HepG2 (cell line): ENCODE data around the gene SHQ1. TPM values are rescaled to one million over a fixed set of nuclear protein-coding genes. Genes with fewer than 3 reads are reported as not detected.

Experiments used
- ATAC-seq: fragments of 200-7000 bp; cut with Tn5 transposase; 3 replicates; pipeline ENCODE4 v1.9.1; 2020; ENCODE audit warnings: mild to moderate bottlenecking, moderate library complexity
- BruUV-seq: library from RNA; stranded (reverse); fragments of 400-500 nt; replicated peaks from 2 replicates; lab custom pipeline; 2021; lab: Mats Ljungman, UMichigan
- CTCF ChIA-PET: fragments of 300-600 bp; formaldehyde crosslinking; extraction: SDS; loops from one replicate; lab custom pipeline; 2021; ENCODE audit warnings: low total read pairs, inconsistent platforms, low intra/inter-chr PET ratio; lab: Yijun Ruan, JAX
- POLR2A ChIA-PET: fragments of 350-600 bp; sonication (Branson Sonifier 250); formaldehyde crosslinking; loops from one replicate; lab custom pipeline; 2020; ENCODE audit warnings: antibody characterized with exemption, inconsistent platforms; lab: Yijun Ruan, JAX
- DNase-seq: peaks from one replicate; pipeline ENCODE4 v3.0.0-alpha.2; 2015; ENCODE audit warnings: low spot score
- FAIRE-seq: peaks from 3 replicates; lab custom pipeline; 2011; peaks lifted over from hg19 to GRCh38; lab: Jason Lieb, UNC
- H2AFZ ChIP-seq: one replicate; pipeline ENCODE4 v1.6.1; 2011; ENCODE audit warnings: low read length, inconsistent platforms
- H3K27ac ChIP-seq: fragments of 300-600 bp; 3 replicates; pipeline ENCODE4 v1.8.0; 2011; ENCODE audit warnings: mixed run types, mild to moderate bottlenecking, mixed read lengths, low read length, inconsistent platforms; ENCODE audit not compliant: insufficient read depth; ENCODE audit errors: extremely low read length
- H3K27me3 ChIP-seq, 2 experiments: fragments of 200-600 bp in 1 of 2; 2 replicates in 1 of 2; 3 replicates in 1 of 2; pipeline versions ENCODE4 v1.6.0 to v1.8.0; 2011; ENCODE audit warnings: low read length in 2 of 2, mild to moderate bottlenecking in 2 of 2, moderate library complexity in 2 of 2, inconsistent platforms in 1 of 2; ENCODE audit not compliant: insufficient read depth in 2 of 2, control insufficient read depth in 1 of 2
- H3K36me3 ChIP-seq, 2 experiments: fragments of 200-600 bp in 1 of 2; replicated peaks in 1 of 2; 2 replicates in 1 of 2; 3 replicates in 1 of 2; pipeline versions ENCODE4 v1.5.1 to v1.8.0; 2011; ENCODE audit warnings: low read length in 2 of 2, inconsistent platforms in 1 of 2; ENCODE audit not compliant: insufficient read depth in 2 of 2, control insufficient read depth in 1 of 2
- H3K4me1 ChIP-seq: 2 replicates; pipeline ENCODE4 v1.5.1; 2012; ENCODE audit warnings: low read length, inconsistent platforms; ENCODE audit not compliant: insufficient read depth
- H3K4me2 ChIP-seq: 2 replicates; pipeline ENCODE4 v1.6.0; 2011; ENCODE audit warnings: low read depth, low read length, inconsistent platforms
- H3K4me3 ChIP-seq, 3 experiments: fragments of 200-600 bp in 1 of 3; sonication (generic), shearing (Covaris generic) in 1 of 3; replicated peaks in 1 of 3; 2 replicates each; pipeline ENCODE4 v1.5.1; 2011 to 2016; ENCODE audit warnings: low read length in 3 of 3, inconsistent platforms in 2 of 3, low read depth in 2 of 3, mild to moderate bottlenecking in 2 of 3, control low read depth in 1 of 3, mixed read lengths in 1 of 3; ENCODE audit not compliant: insufficient read depth in 1 of 3
- H3K79me2 ChIP-seq: one replicate; pipeline ENCODE4 v1.6.1; 2011; ENCODE audit warnings: low read length, inconsistent platforms; ENCODE audit not compliant: insufficient read depth
- H3K9ac ChIP-seq: 2 replicates; pipeline ENCODE4 v1.6.0; 2011; ENCODE audit warnings: mild to moderate bottlenecking, low read depth, low read length, inconsistent platforms; ENCODE audit not compliant: insufficient read depth
- H3K9me3 ChIP-seq: 2 replicates; pipeline ENCODE4 v1.5.1; 2012; ENCODE audit warnings: mild to moderate bottlenecking, low read length
- H4K20me1 ChIP-seq: 2 replicates; pipeline ENCODE4 v1.6.0; 2011; ENCODE audit warnings: inconsistent platforms, mild to moderate bottlenecking, low read length, moderate library complexity; ENCODE audit not compliant: insufficient read depth
- CHD4 ChIP-seq: fragments of 200-600 bp; sonication (generic); IDR thresholded peaks from 2 replicates; pipeline ENCODE4 v1.7.0; 2017; ENCODE audit warnings: mild to moderate bottlenecking, low read length, borderline replicate concordance
- KDM1A ChIP-seq: IDR thresholded peaks from 2 replicates; pipeline ENCODE4 v1.6.1; 2016; ENCODE audit warnings: missing compliant biosample characterization
- SKI ChIP-seq: fragments of 450-650 bp; IDR thresholded peaks from one replicate; pipeline ENCODE4 v1.6.1; 2018; ENCODE audit warnings: mild to moderate bottlenecking; ENCODE audit not compliant: partially characterized antibody
- ZBTB20 ChIP-seq: sonication (generic); formaldehyde crosslinking; IDR thresholded peaks from 2 replicates; pipeline ENCODE4 v1.8.1; 2023; ENCODE audit warnings: missing genetic modification reagents, low read depth, mild to moderate bottlenecking, borderline replicate concordance
- ZNF326 ChIP-seq: sonication (generic); formaldehyde crosslinking; IDR thresholded peaks from 2 replicates; pipeline ENCODE4 v1.4.0; 2020; ENCODE audit warnings: missing genetic modification reagents, borderline replicate concordance
- ZNF616 ChIP-seq: sonication (generic); formaldehyde crosslinking; IDR thresholded peaks from 2 replicates; pipeline ENCODE4 v1.5.0; 2020; ENCODE audit warnings: low read depth, mild to moderate bottlenecking, missing genetic modification reagents
- in situ Hi-C: cut with HindIII; loops from 2 replicates; pipeline ENCODE4 v1.10.0; 2017; ENCODE audit warnings: low pct_unique_long_range_greater_than_20kb; ENCODE audit not compliant: extremely low pct_ligation_motif_present
- intact Hi-C: fragments of 100-400 bp; cut with micrococcal nuclease; formaldehyde crosslinking; loops from one replicate; pipeline ENCODE4 v1.10.0; 2022; ENCODE audit not compliant: unreplicated experiment
- polyA plus RNA-seq, 8 experiments: library from polyadenylated mRNA; depleted of rRNA in 3 of 8; stranded (reverse) in 7 of 8; unstranded in 1 of 8; fragments of >200 nt; fragmentation: Illumina TruSeq in 4 of 8; extraction: Trizol in 4 of 8; gene quantifications; 2 replicates each; pipeline versions ENCODE4 v1.2.1 to v1.2.3, GENCODE V29; 2011 to 2016; ENCODE audit warnings: low read depth in 4 of 8, missing spikeins in 1 of 8, mixed read lengths in 1 of 8; ENCODE audit not compliant: insufficient read depth in 1 of 8
- total RNA-seq, 5 experiments: library from RNA; depleted of rRNA; stranded (reverse); fragments of >200 nt; fragmentation: Illumina TruSeq; extraction: Trizol; gene quantifications; 2 replicates each; pipeline ENCODE4 v1.2.3, GENCODE V29; 2016; ENCODE audit warnings: low read depth in 1 of 5
- TF ChIP-seq, protein P1 (sequence below): sonication (generic); formaldehyde crosslinking; IDR thresholded peaks from 2 replicates; pipeline ENCODE4 v1.4.0; 2020; ENCODE audit warnings: missing genetic modification reagents
- TF ChIP-seq, protein P2 (sequence below): fragments of 450-650 bp; IDR thresholded peaks from 2 replicates; pipeline ENCODE4 v1.6.1; 2016

The SHQ1 gene
- total and polyA plus RNA-seq, 2 of the 13 experiments (the other 11 are each of a cell fraction or from before 2014, with no cell fraction given), result 5.5 to 20.3 TPM

DNA sequence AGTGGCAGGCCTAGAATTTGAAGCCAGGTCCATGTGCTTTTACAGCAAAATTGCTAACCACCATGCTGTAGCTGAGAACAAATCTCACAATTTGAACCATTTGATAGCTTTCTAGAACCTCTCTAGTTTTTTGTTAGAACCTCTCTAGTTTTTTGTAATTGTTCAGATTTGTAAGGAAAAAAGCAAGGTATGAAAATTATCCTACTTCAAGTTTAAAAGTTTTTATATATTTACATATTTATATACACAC is 49.4 kb upstream of the SHQ1 start:
- ATAC-seq (no peak), FAIRE-seq (no peak), DNase-seq (no peak)
- H4K20me1 ChIP-seq, result no peaks in the 10 kb centered on the region
- no peak overlapping the region for H3K4me3 ChIP-seq
- intact Hi-C loops (no loop called here), in situ Hi-C loops (no loop called here)
- no peaks in the 10 kb centered on the region for H3K36me3 ChIP-seq
- no peak overlapping the region for H3K27ac ChIP-seq
- H3K79me2 ChIP-seq, result no peaks in the 10 kb centered on the region
- no peak overlapping the region for H2AFZ ChIP-seq
- ChIA-PET POLR2A (no interaction called here), CTCF (no interaction called here)
- no TSS peak for BruUV-seq
- no peaks in the 10 kb centered on the region for H3K9me3 ChIP-seq
- H3K27me3 ChIP-seq, result no peaks in the 10 kb centered on the region
- H3K4me2 ChIP-seq, result no peak overlapping the region
- H3K9ac ChIP-seq, result no peak overlapping the region
- peaks cover 7% of the 10 kb centered on the region for H3K4me1 ChIP-seq
- TF ChIP-seq ZNF616, result no peak
- no peak for TF ChIP-seq KDM1A (CRISPR knock-in tag)
- no peak for TF ChIP-seq CHD4
- no peak for TF ChIP-seq SKI
- TF ChIP-seq, protein P1, sequence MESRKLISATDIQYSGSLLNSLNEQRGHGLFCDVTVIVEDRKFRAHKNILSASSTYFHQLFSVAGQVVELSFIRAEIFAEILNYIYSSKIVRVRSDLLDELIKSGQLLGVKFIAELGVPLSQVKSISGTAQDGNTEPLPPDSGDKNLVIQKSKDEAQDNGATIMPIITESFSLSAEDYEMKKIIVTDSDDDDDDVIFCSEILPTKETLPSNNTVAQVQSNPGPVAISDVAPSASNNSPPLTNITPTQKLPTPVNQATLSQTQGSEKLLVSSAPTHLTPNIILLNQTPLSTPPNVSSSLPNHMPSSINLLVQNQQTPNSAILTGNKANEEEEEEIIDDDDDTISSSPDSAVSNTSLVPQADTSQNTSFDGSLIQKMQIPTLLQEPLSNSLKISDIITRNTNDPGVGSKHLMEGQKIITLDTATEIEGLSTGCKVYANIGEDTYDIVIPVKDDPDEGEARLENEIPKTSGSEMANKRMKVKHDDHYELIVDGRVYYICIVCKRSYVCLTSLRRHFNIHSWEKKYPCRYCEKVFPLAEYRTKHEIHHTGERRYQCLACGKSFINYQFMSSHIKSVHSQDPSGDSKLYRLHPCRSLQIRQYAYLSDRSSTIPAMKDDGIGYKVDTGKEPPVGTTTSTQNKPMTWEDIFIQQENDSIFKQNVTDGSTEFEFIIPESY (CRISPR knock-in tag), result no peak
- TF ChIP-seq ZBTB20 (CRISPR knock-in tag), result no peak
- TF ChIP-seq ZNF326, result no peak
- TF ChIP-seq, protein P2, sequence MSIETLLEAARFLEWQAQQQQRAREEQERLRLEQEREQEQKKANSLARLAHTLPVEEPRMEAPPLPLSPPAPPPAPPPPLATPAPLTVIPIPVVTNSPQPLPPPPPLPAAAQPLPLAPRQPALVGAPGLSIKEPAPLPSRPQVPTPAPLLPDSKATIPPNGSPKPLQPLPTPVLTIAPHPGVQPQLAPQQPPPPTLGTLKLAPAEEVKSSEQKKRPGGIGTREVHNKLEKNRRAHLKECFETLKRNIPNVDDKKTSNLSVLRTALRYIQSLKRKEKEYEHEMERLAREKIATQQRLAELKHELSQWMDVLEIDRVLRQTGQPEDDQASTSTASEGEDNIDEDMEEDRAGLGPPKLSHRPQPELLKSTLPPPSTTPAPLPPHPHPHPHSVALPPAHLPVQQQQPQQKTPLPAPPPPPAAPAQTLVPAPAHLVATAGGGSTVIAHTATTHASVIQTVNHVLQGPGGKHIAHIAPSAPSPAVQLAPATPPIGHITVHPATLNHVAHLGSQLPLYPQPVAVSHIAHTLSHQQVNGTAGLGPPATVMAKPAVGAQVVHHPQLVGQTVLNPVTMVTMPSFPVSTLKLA, result peak; percentile 95
